Ovary (tissue), 3 donors: ENCODE results near the gene MTX3.

Source experiments
- EP300 ChIP-seq: sonication (generic); formaldehyde crosslinking; IDR thresholded peaks from one replicate; pipeline ENCODE4 v1.6.1; 2017; ENCODE audit warnings: antibody characterized with exemption
- POLR2A ChIP-seq: fragments of 450-650 bp; IDR thresholded peaks from one replicate; pipeline ENCODE4 v1.6.1; 2017; ENCODE audit warnings: antibody characterized with exemption, mild to moderate bottlenecking, moderate library complexity
- TF ChIP-seq, protein P1 (sequence below), 3 donors: fragments of 450-650 bp in 2 of 3; fragments of 200-600 bp in 1 of 3; IDR thresholded peaks; one replicate each; pipeline versions ENCODE4 v1.5.1 to v1.8.0; 2016 to 2022; ENCODE audit warnings: antibody characterized with exemption in 3 of 3, mild to moderate bottlenecking in 1 of 3
- donor health status: DM: no; HTN: no; CAD: no.

DNA sequence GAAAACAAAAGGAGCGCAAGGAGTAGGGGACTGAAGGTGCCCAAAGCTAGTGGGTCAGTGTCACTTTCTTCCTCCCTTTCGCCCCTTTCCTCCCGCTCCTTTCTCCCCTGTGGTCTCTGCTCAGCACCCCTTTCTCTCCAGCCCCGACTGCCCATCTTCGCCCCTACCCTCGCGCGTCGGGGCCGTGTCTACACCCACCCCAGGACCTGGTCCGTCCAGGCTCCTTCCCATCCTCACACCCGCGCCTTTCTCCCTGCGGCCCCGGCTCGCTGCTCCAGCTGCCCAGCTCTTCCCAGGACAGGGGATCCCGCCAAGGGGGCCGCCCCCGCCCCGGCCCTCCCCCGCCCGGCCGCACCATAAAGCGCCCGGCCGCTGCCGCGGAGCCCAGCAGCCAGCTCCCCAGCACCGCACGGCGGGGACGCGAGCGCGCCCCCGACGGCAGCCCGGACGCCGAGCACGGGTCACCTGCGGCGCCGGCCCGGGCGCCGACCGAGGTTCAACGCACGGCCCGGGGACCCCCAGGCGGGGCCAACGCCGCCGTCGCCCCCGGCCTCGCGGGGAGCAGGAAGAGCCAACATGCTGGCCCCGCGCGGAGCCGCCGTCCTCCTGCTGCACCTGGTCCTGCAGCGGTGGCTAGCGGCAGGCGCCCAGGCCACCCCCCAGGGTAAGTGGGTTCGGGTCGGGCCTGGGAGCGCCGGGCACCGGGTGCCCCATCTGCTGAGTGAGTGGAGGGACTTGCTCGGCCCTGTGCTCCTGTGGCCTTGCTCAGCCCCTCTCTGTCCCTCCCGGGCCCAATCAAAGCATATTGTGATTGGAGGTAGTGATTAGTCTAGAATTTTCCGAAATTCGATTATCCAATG lies 44.1 kb upstream of the MTX3 start, which contains the start of gene THBS4:
- TF ChIP-seq, protein P1, sequence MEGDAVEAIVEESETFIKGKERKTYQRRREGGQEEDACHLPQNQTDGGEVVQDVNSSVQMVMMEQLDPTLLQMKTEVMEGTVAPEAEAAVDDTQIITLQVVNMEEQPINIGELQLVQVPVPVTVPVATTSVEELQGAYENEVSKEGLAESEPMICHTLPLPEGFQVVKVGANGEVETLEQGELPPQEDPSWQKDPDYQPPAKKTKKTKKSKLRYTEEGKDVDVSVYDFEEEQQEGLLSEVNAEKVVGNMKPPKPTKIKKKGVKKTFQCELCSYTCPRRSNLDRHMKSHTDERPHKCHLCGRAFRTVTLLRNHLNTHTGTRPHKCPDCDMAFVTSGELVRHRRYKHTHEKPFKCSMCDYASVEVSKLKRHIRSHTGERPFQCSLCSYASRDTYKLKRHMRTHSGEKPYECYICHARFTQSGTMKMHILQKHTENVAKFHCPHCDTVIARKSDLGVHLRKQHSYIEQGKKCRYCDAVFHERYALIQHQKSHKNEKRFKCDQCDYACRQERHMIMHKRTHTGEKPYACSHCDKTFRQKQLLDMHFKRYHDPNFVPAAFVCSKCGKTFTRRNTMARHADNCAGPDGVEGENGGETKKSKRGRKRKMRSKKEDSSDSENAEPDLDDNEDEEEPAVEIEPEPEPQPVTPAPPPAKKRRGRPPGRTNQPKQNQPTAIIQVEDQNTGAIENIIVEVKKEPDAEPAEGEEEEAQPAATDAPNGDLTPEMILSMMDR (IDR thresholded peaks at IDR 0.05), result no peak
- TF ChIP-seq EP300 (no peak), POLR2A (no peak)
